Ovary (tissue), 9 donors: ENCODE data around the gene ELFN1. TPM values are rescaled to one million over a fixed set of nuclear protein-coding genes. Genes with fewer than 3 reads are reported as not detected.

ENCODE experiments used
- DNase-seq, 5 donors: peaks; one replicate each; pipeline ENCODE4 v3.0.0-alpha.2; 2019 to 2020
- H3K27ac ChIP-seq, 2 donors: fragments of 200-600 bp; one replicate each; pipeline versions ENCODE4 v1.5.1 to v1.8.0; 2019 to 2022
- H3K27me3 ChIP-seq: fragments of 200-600 bp; one replicate; pipeline ENCODE4 v1.8.0; 2022
- H3K36me3 ChIP-seq: fragments of 200-600 bp; sonication (generic); one replicate; pipeline ENCODE4 v1.5.1; 2019
- H3K4me1 ChIP-seq: one replicate; pipeline ENCODE4 v1.8.1; 2013; ENCODE audit warnings: mild to moderate bottlenecking, moderate library complexity; ENCODE audit not compliant: insufficient read depth
- H3K4me3 ChIP-seq: fragments of 200-600 bp; sonication (generic); one replicate; pipeline ENCODE4 v1.5.1; 2017
- H3K9me3 ChIP-seq, 2 donors: fragments of 200-600 bp in 1 of 2; sonication (generic) in 1 of 2; one replicate each; pipeline versions ENCODE4 v1.5.1 to v1.8.1; 2013 to 2019; ENCODE audit warnings: mild to moderate bottlenecking in 1 of 2, moderate library complexity in 1 of 2
- EP300 ChIP-seq: sonication (generic); formaldehyde crosslinking; IDR thresholded peaks from one replicate; pipeline ENCODE4 v1.6.1; 2017; ENCODE audit warnings: antibody characterized with exemption
- POLR2A ChIP-seq: fragments of 450-650 bp; IDR thresholded peaks from one replicate; pipeline ENCODE4 v1.6.1; 2017; ENCODE audit warnings: antibody characterized with exemption, mild to moderate bottlenecking, moderate library complexity
- WGBS, 3 donors: extraction: QIAGEN DNeasy Blood & Tissue Kit in 1 of 3; methylation state at CpG; one replicate each; pipeline versions ENCODE4 v1.1.5 to v1.1.7; 2013 to 2017; 5-methylcytosine and 5-hydroxymethylcytosine counted together
- intact Hi-C, 4 donors: fragments of 100-400 bp; cut with DNase I; formaldehyde crosslinking; loops; one replicate each; pipeline versions ENCODE4 v1.11.0 to v1.15.1; 2022 to 2023
- polyA plus RNA-seq, 2 donors: library from polyadenylated mRNA; stranded (reverse); fragments of 200-250 nt in 1 of 2; fragments of 350-450 nt in 1 of 2; fragmentation: Illumina TruSeq in 1 of 2; extraction: RNeasy Lipid Tissue Mini Kit (QIAGEN cat#74804) in 1 of 2; gene quantifications; one replicate each; pipeline ENCODE4 v1.2.3, GENCODE V29; 2013 to 2014
- total RNA-seq, 7 donors: library from RNA; depleted of rRNA in 2 of 7; stranded (reverse); fragments of >200 nt in 2 of 7; fragmentation: NEBNext Ultra II Directional in 3 of 7; extraction: Animal tissue kit (Norgen Biotek cat#: 25700) in 3 of 7; gene quantifications; one replicate each; pipeline versions ENCODE4 v1.1.0 to v1.2.4, GENCODE V29; 2016 to 2023
- TF ChIP-seq, protein P1 (sequence below), 3 donors: fragments of 450-650 bp in 2 of 3; fragments of 200-600 bp in 1 of 3; IDR thresholded peaks; one replicate each; pipeline versions ENCODE4 v1.5.1 to v1.8.0; 2016 to 2022; ENCODE audit warnings: antibody characterized with exemption in 3 of 3, mild to moderate bottlenecking in 1 of 3
- donor health status: DM: no; HTN: no; CAD: no; lungs with moderate emphysema.
- donor health status: DM: no; HTN: no; CAD: no.
- donor health status: Bipolar disorder and iron deficiency.
- donor health status: DM: yes; HTN: yes; CAD: no.
- donor health status: DM: no; HTN: no; CAD: no.
- donor health status: DM: yes; HTN: yes; CAD: no.

Gene ELFN1
- total and polyA plus RNA-seq, 9 donors: 0.05 to 1.5 (median 0.60) TPM

DNA sequence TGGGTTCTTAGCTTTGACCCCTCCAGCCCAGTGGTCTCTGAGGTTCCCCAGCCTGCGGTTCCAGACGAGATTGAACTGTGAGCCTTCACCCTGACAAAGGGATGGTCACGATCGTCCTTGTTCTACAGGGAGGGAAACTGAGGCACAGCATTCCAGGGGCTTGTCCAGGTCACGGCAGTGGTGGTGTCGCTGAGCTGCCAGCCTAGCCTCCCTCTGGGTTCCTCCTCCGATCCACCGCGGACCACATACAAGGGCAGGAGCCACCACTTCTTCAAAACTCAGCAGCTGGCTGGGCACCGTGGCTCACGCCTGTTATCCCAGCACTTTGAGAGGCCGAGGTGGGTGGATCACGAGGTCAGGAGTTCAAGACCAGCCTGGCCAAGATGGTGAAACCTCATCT, 35.8 kb downstream of the ELFN1 start:
- intact Hi-C loops: no loop called here
- H3K27ac ChIP-seq: no peak overlapping the region
- no peaks in the 10 kb centered on the region for H3K9me3 ChIP-seq
- no peak for TF ChIP-seq EP300
- TF ChIP-seq POLR2A: no peak
- TF ChIP-seq, protein P1, sequence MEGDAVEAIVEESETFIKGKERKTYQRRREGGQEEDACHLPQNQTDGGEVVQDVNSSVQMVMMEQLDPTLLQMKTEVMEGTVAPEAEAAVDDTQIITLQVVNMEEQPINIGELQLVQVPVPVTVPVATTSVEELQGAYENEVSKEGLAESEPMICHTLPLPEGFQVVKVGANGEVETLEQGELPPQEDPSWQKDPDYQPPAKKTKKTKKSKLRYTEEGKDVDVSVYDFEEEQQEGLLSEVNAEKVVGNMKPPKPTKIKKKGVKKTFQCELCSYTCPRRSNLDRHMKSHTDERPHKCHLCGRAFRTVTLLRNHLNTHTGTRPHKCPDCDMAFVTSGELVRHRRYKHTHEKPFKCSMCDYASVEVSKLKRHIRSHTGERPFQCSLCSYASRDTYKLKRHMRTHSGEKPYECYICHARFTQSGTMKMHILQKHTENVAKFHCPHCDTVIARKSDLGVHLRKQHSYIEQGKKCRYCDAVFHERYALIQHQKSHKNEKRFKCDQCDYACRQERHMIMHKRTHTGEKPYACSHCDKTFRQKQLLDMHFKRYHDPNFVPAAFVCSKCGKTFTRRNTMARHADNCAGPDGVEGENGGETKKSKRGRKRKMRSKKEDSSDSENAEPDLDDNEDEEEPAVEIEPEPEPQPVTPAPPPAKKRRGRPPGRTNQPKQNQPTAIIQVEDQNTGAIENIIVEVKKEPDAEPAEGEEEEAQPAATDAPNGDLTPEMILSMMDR (IDR thresholded peaks at IDR 0.05): no peak
- no peaks in the 10 kb centered on the region for H3K36me3 ChIP-seq
- H3K4me3 ChIP-seq: no peak overlapping the region
- WGBS, 3 donors: 83 to 86% (median 85%) methylated on average over 13 of the region's 13 CpGs
- peak in 2 of 5 donors; percentile 5 to 11 for DNase-seq
- H3K4me1 ChIP-seq: no peaks in the 10 kb centered on the region
- no peaks in the 10 kb centered on the region for H3K27me3 ChIP-seq

DNA sequence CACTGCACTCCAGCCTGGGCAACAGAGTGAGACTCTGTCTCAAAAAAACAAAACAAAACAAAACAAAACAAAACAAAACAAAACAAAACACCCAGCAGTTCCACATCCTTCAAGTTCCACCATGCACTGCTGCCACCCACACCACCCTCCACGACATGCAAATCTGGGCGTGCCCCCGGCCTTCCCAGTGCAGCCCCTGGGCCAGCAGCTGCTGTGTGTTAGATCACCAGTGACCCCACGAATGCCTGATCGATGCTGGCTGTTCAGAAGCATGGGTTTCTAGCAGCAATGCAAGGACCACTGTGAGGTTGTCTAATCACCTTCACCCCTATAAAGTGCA, 36.3 kb downstream of the ELFN1 start:
- H3K9me3 ChIP-seq: no peaks in the 10 kb centered on the region
- TF ChIP-seq, protein P1 (IDR thresholded peaks at IDR 0.05): no peak
- TF ChIP-seq POLR2A (no peak), EP300 (no peak)
- H3K27ac ChIP-seq: no peak overlapping the region
- H3K27me3 ChIP-seq: no peaks in the 10 kb centered on the region
- no peaks in the 10 kb centered on the region for H3K4me1 ChIP-seq
- intact Hi-C loops: no loop called here
- H3K4me3 ChIP-seq: no peak overlapping the region
- DNase-seq: peak in 1 of 5 donors; percentile 5
- no peaks in the 10 kb centered on the region for H3K36me3 ChIP-seq
- WGBS, 3 donors: 60 to 86% (median 66%) methylated on average over 5 of the region's 5 CpGs

DNA sequence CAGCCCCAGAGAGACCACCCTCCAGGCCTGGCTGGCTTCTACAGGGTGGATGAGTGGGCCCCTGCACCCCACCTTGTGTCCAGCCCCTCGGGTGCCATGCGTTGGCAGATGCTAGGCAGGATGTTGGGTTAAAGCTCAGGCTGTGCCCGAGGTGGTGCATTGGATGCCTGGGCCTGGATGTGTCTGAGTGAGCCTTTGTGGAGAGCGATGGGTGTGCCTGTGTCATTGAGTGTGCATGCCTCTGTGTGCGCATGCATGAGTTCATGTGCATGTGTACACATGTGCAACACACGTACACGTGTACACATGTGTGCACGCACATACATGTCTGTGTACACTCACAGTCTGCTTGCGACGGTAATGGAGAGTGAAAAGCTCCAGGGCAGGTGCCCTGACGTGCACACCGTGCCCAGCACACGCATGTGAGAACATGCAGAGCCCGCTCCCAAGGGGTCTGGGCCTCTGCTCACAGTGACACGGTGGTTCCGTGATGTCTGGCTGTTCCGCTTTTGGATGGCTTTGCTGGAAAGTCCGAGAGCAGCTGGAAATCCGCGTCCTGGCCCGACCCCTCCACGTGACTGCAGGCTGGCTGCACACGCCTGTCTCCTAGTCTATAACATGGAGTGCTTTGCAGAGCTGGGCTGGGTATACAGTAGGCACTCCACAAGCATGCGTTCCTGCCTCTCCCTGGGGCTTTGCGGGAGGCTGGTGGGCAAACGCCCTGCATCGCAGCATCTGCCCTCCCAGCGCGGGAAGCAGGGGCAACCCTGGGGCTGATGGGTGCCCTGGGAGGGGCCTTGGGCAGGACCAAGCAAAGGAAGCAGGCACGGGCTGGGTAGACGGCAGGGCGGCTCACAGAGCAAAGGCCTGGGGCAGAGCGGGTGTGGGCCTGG, 36.9 kb downstream of the ELFN1 start:
- no peaks in the 10 kb centered on the region for H3K4me1 ChIP-seq
- peak in 2 of 5 donors; percentile 8 to 11 for DNase-seq
- TF ChIP-seq POLR2A: no peak
- TF ChIP-seq, protein P1 (IDR thresholded peaks at IDR 0.05): no peak
- no peak for TF ChIP-seq EP300
- H3K9me3 ChIP-seq: no peaks in the 10 kb centered on the region
- H3K27ac ChIP-seq: no peak overlapping the region
- H3K36me3 ChIP-seq: no peaks in the 10 kb centered on the region
- 78 to 83% (median 82%) methylated on average over 33 of the region's 33 CpGs for WGBS, 3 donors
- intact Hi-C loops: no loop called here
- H3K27me3 ChIP-seq: no peaks in the 10 kb centered on the region
- H3K4me3 ChIP-seq: no peak overlapping the region

DNA sequence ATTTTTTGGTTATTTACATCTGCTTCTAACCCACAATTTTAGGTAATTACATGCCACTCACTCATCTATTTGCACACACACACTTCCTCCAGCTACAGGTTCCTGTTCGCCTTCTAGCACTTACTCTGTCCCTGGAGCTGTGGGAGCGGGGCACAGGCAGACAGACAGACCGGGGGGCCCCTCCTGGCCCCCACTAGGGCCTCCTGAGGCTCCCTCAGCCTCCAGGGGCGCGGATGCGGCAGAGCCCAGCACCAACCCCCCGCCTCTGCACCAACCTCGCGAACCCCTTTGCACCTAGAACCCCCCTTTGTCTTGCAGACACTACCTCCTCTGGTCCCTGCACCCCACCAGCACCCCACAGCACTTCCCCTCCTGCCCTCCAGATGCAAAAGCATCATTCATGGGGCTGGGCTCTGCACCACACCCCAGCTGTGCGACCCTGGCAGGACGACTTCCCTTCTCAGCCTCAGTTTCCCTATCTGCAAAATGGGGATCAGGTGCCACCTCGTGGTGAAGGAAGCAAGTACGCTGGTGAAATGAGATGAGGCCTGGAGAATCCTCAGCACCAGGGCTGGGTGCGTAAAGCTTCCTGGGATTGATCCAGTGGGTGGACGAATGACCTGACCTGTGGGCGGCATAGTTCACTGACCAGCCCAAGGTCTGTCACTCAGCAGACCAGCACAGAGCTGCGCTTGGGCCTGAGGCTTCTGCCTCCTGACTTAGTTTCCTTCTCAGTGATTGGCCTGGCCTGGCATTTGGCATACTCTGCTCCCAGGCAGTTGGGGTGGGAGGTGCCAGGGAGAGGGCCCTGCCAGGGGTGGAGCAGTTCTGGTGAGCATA, 37.9 kb downstream of the ELFN1 start:
- Histone ChIP-seq H3K4me1 (no peaks in the 10 kb centered on the region), H3K36me3 (no peaks in the 10 kb centered on the region), H3K4me3 (no peak overlapping the region), H3K9me3 (no peaks in the 10 kb centered on the region), H3K27ac (no peak overlapping the region), H3K27me3 (no peaks in the 10 kb centered on the region)
- intact Hi-C loops: no loop called here
- peak in 2 of 5 donors; percentile 6 to 21 for DNase-seq
- WGBS, 3 donors: 80 to 83% (median 82%) methylated on average over 17 of the region's 17 CpGs
- TF ChIP-seq EP300 (no peak), POLR2A (no peak)
- TF ChIP-seq, protein P1 (IDR thresholded peaks at IDR 0.05): no peak
